Activated T-cell treated with anti-CD3 and anti-CD28 coated beads, Interleukin-2, amount 50 U/mL, for 48 hours (primary cell): ENCODE measurements around the gene RNASEL.

Source experiments
- DNase-seq, 2 experiments: peaks; one replicate each; pipeline ENCODE4 v3.0.0-alpha.2; 2020

RNASEL gene

GRCh38 chr1:182620924-182621585 is 32.0 kb upstream of the RNASEL start:
- DNase-seq: no peak

- DNase-seq: no peak
Observed at GRCh38 chr1:182617734-182618351, 28.8 kb upstream of the RNASEL start.

DNA sequence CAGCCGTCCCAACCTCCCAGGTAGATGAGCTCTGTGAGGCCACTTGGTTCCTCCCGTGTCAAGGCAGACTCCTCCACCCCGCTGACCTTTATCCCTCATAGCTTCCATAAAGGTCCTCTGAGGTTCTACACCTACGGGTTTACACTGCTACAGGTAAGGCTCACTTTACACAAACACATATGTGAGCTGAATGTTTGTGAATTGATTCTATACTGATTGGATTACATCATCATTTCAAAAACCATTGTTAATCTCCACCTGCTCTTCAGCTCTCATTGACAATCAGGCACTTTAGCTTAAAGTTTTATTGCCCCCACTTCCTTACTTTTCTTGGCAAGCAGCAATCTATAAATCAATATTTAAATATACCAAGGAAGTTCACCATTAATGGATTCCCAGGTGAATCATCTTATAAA is 28.0 kb upstream of the RNASEL start:
- DNase-seq: no peak

GRCh38 chr1:182616130-182617013 is 27.3 kb upstream of the RNASEL start:
- peak; percentile 90 for DNase-seq

DNA sequence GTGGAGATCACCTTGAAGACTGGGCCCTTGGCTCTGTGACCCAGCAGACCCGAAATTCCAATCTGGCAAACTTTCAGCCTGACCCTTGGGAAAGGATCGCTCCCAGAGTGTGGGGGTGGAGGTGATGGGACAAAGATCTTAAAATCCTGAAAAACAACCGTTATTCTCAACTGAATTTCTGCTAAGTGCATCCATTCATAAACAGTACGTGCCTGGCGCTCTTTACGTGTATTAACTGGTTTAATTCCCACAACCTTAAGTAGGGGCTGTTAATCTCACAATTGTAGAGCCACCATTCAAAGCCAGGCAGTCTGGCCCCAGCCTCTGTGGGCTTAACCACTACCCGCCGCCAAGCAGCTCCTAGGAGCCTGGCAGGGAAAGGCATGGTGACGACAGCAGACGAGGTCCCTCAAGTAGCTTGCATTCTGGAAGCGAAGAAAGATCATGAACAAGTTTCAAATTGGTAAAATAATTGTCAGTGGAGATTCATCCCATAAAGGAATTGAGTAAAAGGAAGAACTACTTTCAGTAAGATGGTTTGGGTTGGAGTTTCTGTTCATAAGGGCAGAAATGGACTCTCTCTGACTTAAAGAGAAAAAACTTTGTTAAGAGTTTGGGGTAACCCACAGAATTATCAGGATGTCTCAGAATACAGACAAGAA is 26.5 kb upstream of the RNASEL start:
- DNase-seq: peak; percentile 76 to 78

DNA sequence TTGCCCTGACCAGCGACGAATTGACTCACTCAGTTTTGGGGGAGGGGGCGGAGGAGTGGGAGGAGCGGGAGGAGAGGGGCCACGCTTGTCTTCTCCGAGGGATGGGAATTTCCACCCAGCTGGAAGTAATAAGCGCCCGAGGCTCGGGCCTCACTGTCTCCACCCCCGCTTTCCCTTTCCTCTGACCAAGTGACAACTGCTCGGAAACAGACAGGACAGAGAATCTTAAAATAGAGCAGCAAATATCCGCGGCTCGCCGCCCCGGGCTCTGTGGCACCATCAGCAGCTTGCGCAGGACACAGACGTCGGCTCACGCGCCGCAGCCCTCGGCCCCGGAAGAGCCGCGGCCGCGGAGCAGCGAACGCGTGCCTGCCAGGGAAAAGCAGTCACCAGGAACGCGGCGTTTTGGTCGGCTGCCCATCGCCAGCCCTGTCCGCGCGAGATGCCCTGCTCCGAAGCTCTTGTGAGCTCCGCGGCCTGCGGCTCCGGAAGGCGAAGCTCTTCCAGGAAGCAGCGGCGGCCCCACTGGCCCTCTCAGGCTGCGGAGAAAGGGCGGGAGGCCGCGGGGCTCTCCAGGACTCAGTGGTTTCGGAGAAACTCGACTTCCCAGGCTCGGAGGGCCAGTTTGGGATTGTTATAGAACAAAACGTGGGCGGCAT is 25.9 kb upstream of the RNASEL start:
- DNase-seq: peak; percentile 73 to 77

GRCh38 chr1:182611787-182612186 is 22.7 kb upstream of the RNASEL start:
- DNase-seq: no peak

- peak in 1 of 2 experiments; percentile 18 for DNase-seq
Observed at GRCh38 chr1:182611326-182611725, 22.3 kb upstream of the RNASEL start.

DNA sequence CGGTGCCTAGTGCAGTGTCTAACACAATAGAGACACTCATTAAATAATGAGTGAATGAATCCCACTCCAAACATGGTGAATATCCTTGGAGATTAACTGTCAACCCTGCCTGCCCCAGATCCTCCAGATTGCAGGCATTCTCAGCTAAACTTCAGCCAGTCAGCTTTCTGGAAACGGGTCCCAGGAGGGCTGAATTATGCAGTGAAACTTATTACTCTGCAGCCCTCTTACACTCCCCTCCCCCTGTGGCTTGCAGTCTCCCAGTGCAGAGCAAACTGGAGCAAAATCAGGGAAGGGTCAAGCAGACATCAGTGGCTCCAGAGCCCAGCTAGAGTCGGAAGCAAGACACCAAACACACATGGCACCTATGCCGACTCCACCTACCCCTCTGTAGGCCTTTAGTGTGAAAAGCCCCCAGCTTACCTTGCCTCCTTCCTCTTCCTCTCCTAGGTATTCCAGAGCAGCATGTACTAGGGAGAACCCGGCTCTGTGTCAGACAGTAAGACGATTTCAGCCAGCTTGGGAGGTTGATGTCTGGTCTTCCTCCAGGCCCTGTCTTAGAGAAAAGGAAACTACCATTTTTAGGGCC is 21.6 kb upstream of the RNASEL start:
- DNase-seq: no peak

DNA sequence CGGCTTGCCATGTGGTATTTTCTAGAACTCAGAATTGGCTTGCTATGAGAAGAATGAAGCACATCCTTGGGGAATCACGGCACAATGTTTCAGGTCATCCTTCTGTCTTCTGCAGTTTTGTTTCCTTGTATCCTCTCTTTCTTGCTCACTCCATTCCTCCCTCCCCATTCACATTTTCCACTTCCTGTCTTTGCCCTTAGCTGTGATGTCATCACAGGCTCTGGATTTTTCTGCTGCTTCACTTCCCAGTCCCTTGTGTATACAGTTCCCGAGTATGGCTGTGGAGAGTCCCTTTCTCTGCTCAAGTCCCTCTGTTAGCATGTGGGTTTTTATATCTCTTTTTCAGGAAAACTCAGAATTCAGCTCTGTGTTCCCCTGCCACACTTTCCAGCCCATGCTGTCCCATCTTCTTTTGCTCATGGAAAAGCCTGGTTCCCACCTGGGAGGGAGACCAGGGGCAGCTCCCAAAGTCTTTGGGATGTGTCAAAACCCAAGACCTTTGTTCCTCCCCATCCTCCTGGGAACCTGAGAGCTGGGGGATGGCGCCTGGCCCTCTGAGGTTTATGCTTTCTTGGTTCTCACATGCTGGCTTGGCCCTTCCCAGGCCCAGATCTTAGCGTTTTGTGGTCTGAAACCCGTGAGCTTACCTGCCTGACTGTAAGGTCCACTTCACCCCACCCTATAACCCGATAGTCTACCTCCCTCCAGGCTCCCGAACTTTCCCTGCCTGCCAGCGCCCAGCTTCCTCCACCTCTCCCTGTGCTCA is 20.0 kb upstream of the RNASEL start:
- DNase-seq: no peak

- DNase-seq: no peak
Observed at GRCh38 chr1:182608236-182608635, 19.2 kb upstream of the RNASEL start.

DNA sequence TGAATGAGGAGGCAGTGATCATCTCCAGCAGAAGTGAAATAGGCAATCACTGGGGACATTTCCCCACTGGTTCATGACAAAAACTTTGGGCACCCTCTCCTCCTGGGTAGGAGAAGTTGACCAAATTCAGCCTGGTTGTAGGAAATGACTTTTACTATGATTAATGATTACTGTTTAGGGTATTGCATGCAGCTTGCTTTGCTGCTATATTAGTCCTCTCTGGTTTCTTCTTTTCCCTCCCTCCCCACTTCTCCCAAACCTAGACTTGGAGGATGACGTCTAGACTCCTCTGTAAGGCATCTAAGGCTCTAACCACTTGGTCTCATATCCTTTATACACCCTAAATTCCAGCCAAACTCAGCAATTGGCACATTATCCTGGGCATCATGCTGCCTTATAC is 18.5 kb upstream of the RNASEL start:
- no peak for DNase-seq

DNA sequence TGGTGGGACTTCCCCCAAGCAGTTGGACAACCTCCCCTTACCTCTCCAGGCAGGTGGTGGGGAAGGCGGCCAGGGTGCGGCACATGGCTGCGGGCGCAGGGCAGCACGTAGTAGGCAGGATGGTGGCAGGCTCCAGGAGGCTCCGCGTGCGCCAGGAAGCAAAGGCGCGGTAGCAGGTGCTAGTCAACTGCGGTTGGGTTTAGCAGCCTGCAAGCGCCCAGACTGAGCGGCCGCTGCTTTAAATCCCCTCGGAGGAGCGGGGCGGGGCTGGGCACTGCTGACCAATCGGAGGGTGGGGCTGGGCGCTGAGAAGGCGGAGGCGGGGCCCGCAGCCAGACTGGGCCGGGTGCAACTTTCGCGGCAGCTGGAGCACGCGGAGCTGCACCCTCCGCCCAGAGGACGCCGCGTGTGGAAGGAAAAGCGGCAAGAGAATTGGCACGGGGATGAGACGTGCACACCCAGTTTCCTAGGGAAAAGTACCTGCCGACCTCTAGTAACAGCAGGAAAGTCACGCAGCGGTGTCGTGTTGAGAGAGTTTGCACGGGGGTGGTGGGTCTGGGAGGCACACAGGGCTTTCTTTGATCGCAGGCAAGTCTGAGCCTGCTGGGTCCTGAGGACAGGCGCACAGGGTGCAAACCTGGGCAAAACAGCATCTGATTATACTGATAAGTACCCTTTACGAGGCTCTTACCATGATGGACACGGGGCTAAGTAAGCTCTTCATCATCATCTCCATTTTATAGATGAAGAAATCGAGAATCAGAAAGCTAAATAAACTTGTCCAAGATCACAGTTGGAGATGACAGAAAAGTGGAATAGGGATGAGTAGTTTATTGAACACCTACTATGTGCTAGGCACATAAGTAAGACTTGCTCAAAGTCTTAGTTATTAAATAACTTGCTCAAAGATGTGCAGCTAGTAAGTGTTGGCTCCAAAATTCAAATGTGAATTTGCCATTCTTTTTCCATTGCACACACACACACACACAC is 15.4 kb upstream of the RNASEL start, which contains the start of gene RGS16:
TSS of gene RGS16 (minus strand) at position 215 of the 990 bp plus-strand sequence. CDS start at position 85, 130 bp downstream.
- peak; percentile 96 to 97 for DNase-seq

- no peak for DNase-seq
Observed at GRCh38 chr1:182603646-182604174, 14.7 kb upstream of the RNASEL start.

- DNase-seq: no peak
Observed at GRCh38 chr1:182602935-182603645, 14.0 kb upstream of the RNASEL start.

DNA sequence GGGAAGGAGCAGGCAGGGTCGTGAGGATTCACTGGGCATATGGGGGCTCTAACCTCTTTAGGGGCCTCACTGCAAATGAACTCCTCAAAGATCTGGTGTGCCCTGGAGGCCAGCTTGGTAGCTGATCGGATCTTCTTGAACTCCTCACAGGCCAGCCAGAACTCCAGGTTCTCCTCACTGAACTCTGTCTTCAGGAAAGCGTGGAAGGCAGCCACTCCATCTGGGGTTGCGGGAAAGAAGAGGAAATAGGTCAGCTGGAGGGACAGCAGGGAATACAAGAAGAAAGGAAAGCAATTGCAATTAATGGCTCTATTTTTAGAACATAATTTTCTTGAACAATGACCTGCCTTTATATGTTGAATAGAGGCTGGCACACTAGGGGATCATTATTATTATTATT is 12.9 kb upstream of the RNASEL start:
- DNase-seq: no peak

GRCh38 chr1:182601416-182601786 is 12.3 kb upstream of the RNASEL start:
- peak; percentile 71 to 75 for DNase-seq

GRCh38 chr1:182600745-182601415 is 11.8 kb upstream of the RNASEL start:
- no peak for DNase-seq
